ENCODE measurements around the gene SYNJ2BP. TPM values are rescaled to one million over a fixed set of nuclear protein-coding genes. Genes with fewer than 3 reads are reported as not detected.
"Not testable (repeated sequence)": the region's sequence is repeated elsewhere in the genome, so short reads cannot be mapped to it uniquely, and the experiment has no call there.

SYNJ2BP gene
- total RNA-seq, 2 experiments from 2014 or later = 6.2 to 9.2 TPM

- Histone ChIP-seq H3K4me3 (ENCODE audit: low read depth, low read length, poor library complexity, severe bottlenecking) (no peak overlapping the region), H3K79me2 (ENCODE audit: insufficient read depth, low read depth, low read length) (no peaks in the 10 kb centered on the region), H3K27ac (ENCODE audit: low read depth, low read length, poor library complexity, severe bottlenecking) (no peak overlapping the region), H3K4me2 (ENCODE audit: low read length) (no peak overlapping the region), H3K9me2 (ENCODE audit: insufficient read depth, low read length) (no peaks in the 10 kb centered on the region), H4K20me1 (ENCODE audit: insufficient read depth, low read length) (no peaks in the 10 kb centered on the region), H3K36me3 (ENCODE audit: insufficient read depth, low read length) (no peaks in the 10 kb centered on the region), H2AFZ (ENCODE audit: low read length) (no peak overlapping the region), H3K4me1 (ENCODE audit: insufficient read depth, low read length, poor library complexity, severe bottlenecking) (no peaks in the 10 kb centered on the region), H3K9me3 (ENCODE audit: low read length) (no peaks in the 10 kb centered on the region)
- no peak for DNase-seq (ENCODE audit: low spot score)
- ChIA-PET POLR2A (no interaction called here), CTCF (ENCODE audit: unreplicated experiment) (no interaction called here)
- intact Hi-C loops (cut with micrococcal nuclease; ENCODE audit: unreplicated experiment) = no loop called here
- no TSS peak for BruUV-seq (replicated peaks)
- no peak for TF ChIP-seq CTCF (conservative IDR thresholded peaks at IDR 0.05; ENCODE audit: low read length)
These were observed 8.5 kb upstream of the SYNJ2BP start for GRCh38 chr14:70425354-70425753.

- H2AFZ ChIP-seq (ENCODE audit: low read length) = no peak overlapping the region
- no peak overlapping the region for H3K4me2 ChIP-seq (ENCODE audit: low read length)
- H3K79me2 ChIP-seq (ENCODE audit: insufficient read depth, low read depth, low read length) = no peaks in the 10 kb centered on the region
- CTCF ChIA-PET (ENCODE audit: unreplicated experiment) = no interaction called here
- H4K20me1 ChIP-seq (ENCODE audit: insufficient read depth, low read length) = no peaks in the 10 kb centered on the region
- no TSS peak for BruUV-seq (replicated peaks)
- no peaks in the 10 kb centered on the region for H3K9me3 ChIP-seq (ENCODE audit: low read length)
- POLR2A ChIA-PET = no interaction called here
- H3K9me2 ChIP-seq (ENCODE audit: insufficient read depth, low read length) = no peaks in the 10 kb centered on the region
- no peaks in the 10 kb centered on the region for H3K36me3 ChIP-seq (ENCODE audit: insufficient read depth, low read length)
- H3K4me3 ChIP-seq (ENCODE audit: low read depth, low read length, poor library complexity, severe bottlenecking) = no peak overlapping the region
- TF ChIP-seq CTCF (conservative IDR thresholded peaks at IDR 0.05; ENCODE audit: low read length) (no peak), EZH2phosphoT487 (IDR thresholded peaks at IDR 0.05; ENCODE audit: borderline replicate concordance, low read depth, low read length) (no peak)
- intact Hi-C loops (cut with micrococcal nuclease; ENCODE audit: unreplicated experiment) = no loop called here
- DNase-seq (ENCODE audit: low spot score) = no peak
- H3K27ac ChIP-seq (ENCODE audit: low read depth, low read length, poor library complexity, severe bottlenecking) = no peak overlapping the region
- no peaks in the 10 kb centered on the region for H3K4me1 ChIP-seq (ENCODE audit: insufficient read depth, low read length, poor library complexity, severe bottlenecking)
These were observed 5.6 kb upstream of the SYNJ2BP start for GRCh38 chr14:70422538-70422937.

- H3K27ac ChIP-seq (ENCODE audit: low read depth, low read length, poor library complexity, severe bottlenecking); H3K9me2 ChIP-seq (ENCODE audit: insufficient read depth, low read length); H3K79me2 ChIP-seq (ENCODE audit: insufficient read depth, low read depth, low read length); POLR2A ChIA-PET; H3K36me3 ChIP-seq (ENCODE audit: insufficient read depth, low read length); H2AFZ ChIP-seq (ENCODE audit: low read length); H3K4me2 ChIP-seq (ENCODE audit: low read length); DNase-seq (ENCODE audit: low spot score); H4K20me1 ChIP-seq (ENCODE audit: insufficient read depth, low read length); BruUV-seq (replicated peaks); H3K4me3 ChIP-seq (ENCODE audit: low read depth, low read length, poor library complexity, severe bottlenecking); H3K9me3 ChIP-seq (ENCODE audit: low read length); CTCF ChIA-PET (ENCODE audit: unreplicated experiment): not testable (repeated sequence)
- intact Hi-C loops (cut with micrococcal nuclease; ENCODE audit: unreplicated experiment) = loop anchor here (10.0 kb wide), 1 partner anchor 395 kb away; no protein-coding TSS in a partner anchor
- H3K4me1 ChIP-seq (ENCODE audit: insufficient read depth, low read length, poor library complexity, severe bottlenecking) = peaks cover 10% of the 10 kb centered on the region
These were observed 2.5 kb upstream of the SYNJ2BP start for GRCh38 chr14:70419270-70419931.

Measured in OCI-LY7 (cell line).